ENCODE results near the gene HBS1L.

DNA sequence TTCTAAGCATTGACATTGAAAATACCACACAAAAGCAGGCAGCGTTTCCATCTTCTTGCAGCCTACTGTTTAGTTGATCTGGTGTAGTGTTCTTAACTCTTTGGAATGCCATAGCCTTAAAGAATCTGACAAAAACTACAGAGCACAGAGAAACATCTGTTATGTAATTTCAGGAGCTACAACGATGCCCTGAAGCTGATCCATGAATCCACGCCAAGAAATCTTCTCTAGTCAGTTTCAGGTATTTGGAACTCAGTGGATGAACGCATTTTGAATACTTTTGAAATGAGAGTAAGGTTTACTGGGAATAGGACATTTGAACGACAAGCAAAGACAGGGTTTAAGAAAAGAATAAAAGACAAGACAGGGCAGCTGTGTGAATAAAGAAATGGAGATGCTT is 122.5 kb downstream of the HBS1L start:
- TF ChIP-seq RAD21 (conservative IDR thresholded peaks at IDR 0.05) (no peak), POLR2AphosphoS5 (IDR thresholded peaks at IDR 0.05) (no peak), CTCF (IDR thresholded peaks at IDR 0.05; ENCODE audit: poor library complexity, severe bottlenecking) (no peak), EZH2 (IDR thresholded peaks at IDR 0.05; ENCODE audit: borderline replicate concordance, insufficient read depth, low read length, poor library complexity, severe bottlenecking) (no peak), MXI1 (conservative IDR thresholded peaks at IDR 0.05; ENCODE audit: poor library complexity, severe bottlenecking) (no peak), TAF1 (IDR thresholded peaks at IDR 0.05; ENCODE audit: low read depth) (no peak), EP300 (conservative IDR thresholded peaks at IDR 0.05; ENCODE audit: poor library complexity, severe bottlenecking) (no peak), SMC3 (conservative IDR thresholded peaks at IDR 0.05; ENCODE audit: poor library complexity) (no peak)
- TF ChIP-seq, protein P1, sequence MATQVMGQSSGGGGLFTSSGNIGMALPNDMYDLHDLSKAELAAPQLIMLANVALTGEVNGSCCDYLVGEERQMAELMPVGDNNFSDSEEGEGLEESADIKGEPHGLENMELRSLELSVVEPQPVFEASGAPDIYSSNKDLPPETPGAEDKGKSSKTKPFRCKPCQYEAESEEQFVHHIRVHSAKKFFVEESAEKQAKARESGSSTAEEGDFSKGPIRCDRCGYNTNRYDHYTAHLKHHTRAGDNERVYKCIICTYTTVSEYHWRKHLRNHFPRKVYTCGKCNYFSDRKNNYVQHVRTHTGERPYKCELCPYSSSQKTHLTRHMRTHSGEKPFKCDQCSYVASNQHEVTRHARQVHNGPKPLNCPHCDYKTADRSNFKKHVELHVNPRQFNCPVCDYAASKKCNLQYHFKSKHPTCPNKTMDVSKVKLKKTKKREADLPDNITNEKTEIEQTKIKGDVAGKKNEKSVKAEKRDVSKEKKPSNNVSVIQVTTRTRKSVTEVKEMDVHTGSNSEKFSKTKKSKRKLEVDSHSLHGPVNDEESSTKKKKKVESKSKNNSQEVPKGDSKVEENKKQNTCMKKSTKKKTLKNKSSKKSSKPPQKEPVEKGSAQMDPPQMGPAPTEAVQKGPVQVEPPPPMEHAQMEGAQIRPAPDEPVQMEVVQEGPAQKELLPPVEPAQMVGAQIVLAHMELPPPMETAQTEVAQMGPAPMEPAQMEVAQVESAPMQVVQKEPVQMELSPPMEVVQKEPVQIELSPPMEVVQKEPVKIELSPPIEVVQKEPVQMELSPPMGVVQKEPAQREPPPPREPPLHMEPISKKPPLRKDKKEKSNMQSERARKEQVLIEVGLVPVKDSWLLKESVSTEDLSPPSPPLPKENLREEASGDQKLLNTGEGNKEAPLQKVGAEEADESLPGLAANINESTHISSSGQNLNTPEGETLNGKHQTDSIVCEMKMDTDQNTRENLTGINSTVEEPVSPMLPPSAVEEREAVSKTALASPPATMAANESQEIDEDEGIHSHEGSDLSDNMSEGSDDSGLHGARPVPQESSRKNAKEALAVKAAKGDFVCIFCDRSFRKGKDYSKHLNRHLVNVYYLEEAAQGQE (IDR thresholded peaks at IDR 0.05; ENCODE audit: borderline replicate concordance) = no peak
